Muscle layer of colon (tissue), 2 donors: ENCODE data around the gene GHITM.
"Not testable (repeated sequence)": the region's sequence is repeated elsewhere in the genome, so short reads cannot be mapped to it uniquely, and the experiment has no call there.

ENCODE experiments used
- H3K27ac ChIP-seq: one replicate; pipeline ENCODE4 v1.7.0; 2013; ENCODE audit warnings: low read depth, mild to moderate bottlenecking, low read length, moderate library complexity
- H3K27me3 ChIP-seq, 2 donors: one replicate each; pipeline ENCODE4 v1.7.0; 2013; ENCODE audit warnings: low read length in 2 of 2, mild to moderate bottlenecking in 2 of 2; ENCODE audit not compliant: insufficient read depth in 2 of 2, control insufficient read depth in 1 of 2
- H3K36me3 ChIP-seq: one replicate; pipeline ENCODE4 v1.7.0; 2013; ENCODE audit warnings: mild to moderate bottlenecking, low read length; ENCODE audit not compliant: insufficient read depth
- H3K4me1 ChIP-seq: one replicate; pipeline ENCODE4 v1.7.0; 2013; ENCODE audit warnings: mild to moderate bottlenecking, low read length; ENCODE audit not compliant: insufficient read depth
- H3K4me3 ChIP-seq, 2 donors: one replicate each; pipeline ENCODE4 v1.7.0; 2013; ENCODE audit warnings: low read length in 2 of 2, low read depth in 1 of 2, mild to moderate bottlenecking in 1 of 2, moderate library complexity in 1 of 2
- H3K9ac ChIP-seq: one replicate; pipeline ENCODE4 v1.7.0; 2013; ENCODE audit warnings: low read length
- H3K9me3 ChIP-seq: one replicate; pipeline ENCODE4 v1.7.0; 2013; ENCODE audit warnings: mild to moderate bottlenecking, low read length
- donor health status: abdominal sarcoma.
- donor health status: Adenocarcinoma of cecum.

GHITM gene

GRCh38 chr10:84139126-84140035 lies at the start of gene GHITM:
TSS of gene GHITM (plus strand) at chr10:84139509. CDS start at chr10:84141501, 1,992 bp downstream.
- Histone ChIP-seq H3K4me3 (peak within 1 kb of the TSS; percentile 82 to 97), H3K9ac (peak within 1 kb of the TSS; percentile 95), H3K27me3 (no peaks in the 10 kb centered on the region), H3K9me3 (no peaks in the 10 kb centered on the region), H3K4me1 (peaks cover 17% of the 10 kb centered on the region), H3K27ac (peak within 1 kb of the TSS; percentile 80), H3K36me3 (peaks cover 25% of the 10 kb centered on the region)

- Histone ChIP-seq H3K4me1 (peaks cover 6% of the 10 kb centered on the region), H3K27ac (no peak overlapping the region), H3K4me3 (no peak overlapping the region), H3K9me3 (no peaks in the 10 kb centered on the region), H3K9ac (no peak overlapping the region), H3K27me3 (no peaks in the 10 kb centered on the region), H3K36me3 (no peaks in the 10 kb centered on the region)
These were observed 43.4 kb upstream of the GHITM start for GRCh38 chr10:84095811-84096497.

GRCh38 chr10:84097787-84098353 lies 41.4 kb upstream of the GHITM start:
- Histone ChIP-seq H3K27me3 (no peaks in the 10 kb centered on the region), H3K27ac (no peak overlapping the region), H3K9me3 (no peaks in the 10 kb centered on the region), H3K4me3 (no peak overlapping the region), H3K9ac (no peak overlapping the region), H3K36me3 (no peaks in the 10 kb centered on the region), H3K4me1 (peaks cover 6% of the 10 kb centered on the region)

GRCh38 chr10:84098667-84099066 lies 40.6 kb upstream of the GHITM start:
- no peaks in the 10 kb centered on the region for H3K27me3 ChIP-seq
- H3K4me1 ChIP-seq = peaks cover 6% of the 10 kb centered on the region
- H3K36me3 ChIP-seq = no peaks in the 10 kb centered on the region
- no peak overlapping the region for H3K4me3 ChIP-seq
- no peak overlapping the region for H3K9ac ChIP-seq
- H3K9me3 ChIP-seq = no peaks in the 10 kb centered on the region
- H3K27ac ChIP-seq = no peak overlapping the region

GRCh38 chr10:84101042-84101441 lies 38.3 kb upstream of the GHITM start:
- Histone ChIP-seq H3K27me3 (no peaks in the 10 kb centered on the region), H3K4me3 (no peak overlapping the region), H3K9ac (no peak overlapping the region), H3K9me3 (no peaks in the 10 kb centered on the region), H3K27ac (no peak overlapping the region), H3K36me3 (no peaks in the 10 kb centered on the region), H3K4me1 (peaks cover 2% of the 10 kb centered on the region)

- H3K4me3 ChIP-seq = no peak overlapping the region
- no peaks in the 10 kb centered on the region for H3K9me3 ChIP-seq
- H3K4me1 ChIP-seq = no peaks in the 10 kb centered on the region
- no peaks in the 10 kb centered on the region for H3K27me3 ChIP-seq
- no peaks in the 10 kb centered on the region for H3K36me3 ChIP-seq
- H3K9ac ChIP-seq = no peak overlapping the region
- H3K27ac ChIP-seq = no peak overlapping the region
These were observed 30.5 kb upstream of the GHITM start for GRCh38 chr10:84108797-84109196.

- H3K9me3 ChIP-seq, H3K4me1 ChIP-seq, H3K27ac ChIP-seq, H3K27me3 ChIP-seq, H3K9ac ChIP-seq, H3K4me3 ChIP-seq, H3K36me3 ChIP-seq: not testable (repeated sequence)
These were observed 29.5 kb upstream of the GHITM start for GRCh38 chr10:84109772-84110171.

GRCh38 chr10:84113468-84113867 lies 25.8 kb upstream of the GHITM start:
- H3K9ac ChIP-seq, H3K4me3 ChIP-seq, H3K36me3 ChIP-seq, H3K4me1 ChIP-seq, H3K9me3 ChIP-seq, H3K27me3 ChIP-seq, H3K27ac ChIP-seq: not testable (repeated sequence)

- Histone ChIP-seq H3K4me3 (no peak overlapping the region), H3K9ac (no peak overlapping the region), H3K27ac (no peak overlapping the region), H3K9me3 (no peaks in the 10 kb centered on the region), H3K27me3 (no peaks in the 10 kb centered on the region), H3K4me1 (no peaks in the 10 kb centered on the region), H3K36me3 (no peaks in the 10 kb centered on the region)
These were observed 25.1 kb upstream of the GHITM start for GRCh38 chr10:84114088-84114667.

GRCh38 chr10:84117204-84117603 lies 22.1 kb upstream of the GHITM start:
- H3K36me3 ChIP-seq, H3K4me1 ChIP-seq: not testable (repeated sequence)

GRCh38 chr10:84117686-84118394 lies 21.5 kb upstream of the GHITM start:
- Histone ChIP-seq H3K27ac (no peak overlapping the region), H3K9ac (no peak overlapping the region)

More at GRCh38 chr10:84117204-84117603, 22.1 kb upstream of the GHITM start:
- not testable (repeated sequence) for H3K4me3 ChIP-seq, H3K9ac ChIP-seq, H3K9me3 ChIP-seq, H3K27me3 ChIP-seq, H3K27ac ChIP-seq

More at GRCh38 chr10:84117686-84118394, 21.5 kb upstream of the GHITM start:
- H3K4me1 ChIP-seq = no peaks in the 10 kb centered on the region
- H3K27me3 ChIP-seq = no peaks in the 10 kb centered on the region
- H3K9me3 ChIP-seq = no peaks in the 10 kb centered on the region
- no peaks in the 10 kb centered on the region for H3K36me3 ChIP-seq
- H3K4me3 ChIP-seq = no peak overlapping the region
